Subcutaneous abdominal adipose tissue (tissue), 5 donors: ENCODE measurements around the gene TOPORS.
"Not testable (repeated sequence)": the region's sequence is repeated elsewhere in the genome, so short reads cannot be mapped to it uniquely, and the experiment has no call there.

Source experiments
- H3K27ac ChIP-seq: one replicate; pipeline ENCODE4 v1.7.0; 2013; ENCODE audit warnings: low read depth, mild to moderate bottlenecking, inconsistent platforms, low read length, moderate library complexity
- H3K27me3 ChIP-seq, 5 donors: one replicate each; pipeline ENCODE4 v1.7.0; 2013; ENCODE audit warnings: low read length in 5 of 5, inconsistent platforms in 1 of 5; ENCODE audit not compliant: control insufficient read depth in 5 of 5, insufficient read depth in 4 of 5
- H3K36me3 ChIP-seq, 5 donors: one replicate each; pipeline ENCODE4 v1.7.0; 2013; ENCODE audit warnings: low read length in 5 of 5; ENCODE audit not compliant: control insufficient read depth in 5 of 5, insufficient read depth in 5 of 5
- H3K4me1 ChIP-seq, 5 donors: one replicate each; pipeline ENCODE4 v1.7.0; 2013; ENCODE audit warnings: low read length in 5 of 5, mild to moderate bottlenecking in 3 of 5, moderate library complexity in 1 of 5; ENCODE audit not compliant: control insufficient read depth in 5 of 5, insufficient read depth in 5 of 5
- H3K4me3 ChIP-seq, 5 donors: one replicate each; pipeline ENCODE4 v1.7.0; 2013; ENCODE audit warnings: low read length in 5 of 5, low read depth in 1 of 5
- H3K9ac ChIP-seq, 5 donors: one replicate each; pipeline ENCODE4 v1.7.0; 2013; ENCODE audit warnings: low read length in 5 of 5, mild to moderate bottlenecking in 4 of 5, moderate library complexity in 3 of 5
- H3K9me3 ChIP-seq, 5 donors: one replicate each; pipeline ENCODE4 v1.7.0; 2013; ENCODE audit warnings: low read length in 5 of 5; ENCODE audit not compliant: control insufficient read depth in 5 of 5
- donor health status: healthy.
- donor health status: healthy.
- donor health status: healthy.
- donor health status: healthy.
- donor health status: healthy.

The TOPORS gene

GRCh38 chr9:32552172-32552872, at the start of gene TOPORS, which contains the start of gene SMIM27:
Gene TOPORS (minus strand): TSS chr9:32552586. CDS start chr9:32552436, 150 bp downstream.
Gene SMIM27 (plus strand): TSS chr9:32552327. CDS start chr9:32552435, 108 bp downstream.
- Histone ChIP-seq H3K36me3 (peaks cover 0 to 3% (median 0%) of the 10 kb centered on the region in 5 donors), H3K27me3 (no peaks in the 10 kb centered on the region), H3K9ac (peak within 1 kb of the TSS; percentile 76 to 97 (median 87)), H3K4me1 (peaks cover 5 to 25% (median 16%) of the 10 kb centered on the region in 5 donors), H3K4me3 (peak within 1 kb of the TSS; percentile 78 to 91 (median 91)), H3K9me3 (no peaks in the 10 kb centered on the region), H3K27ac (peak within 1 kb of the TSS; percentile 98)

- not testable (repeated sequence) for H3K9ac ChIP-seq, H3K4me3 ChIP-seq, H3K4me1 ChIP-seq, H3K9me3 ChIP-seq, H3K36me3 ChIP-seq, H3K27me3 ChIP-seq, H3K27ac ChIP-seq
These were observed 46.6 kb upstream of the TOPORS start for GRCh38 chr9:32599021-32599420.

GRCh38 chr9:32596936-32597335, 44.5 kb upstream of the TOPORS start:
- H3K4me3 ChIP-seq: no peak overlapping the region
- no peaks in the 10 kb centered on the region for H3K4me1 ChIP-seq
- no peaks in the 10 kb centered on the region for H3K36me3 ChIP-seq
- no peak overlapping the region for H3K9ac ChIP-seq
- no peaks in the 10 kb centered on the region for H3K9me3 ChIP-seq
- H3K27ac ChIP-seq: no peak overlapping the region
- peaks cover 0 to under 1% (median 0%) of the 10 kb centered on the region in 5 donors for H3K27me3 ChIP-seq

- Histone ChIP-seq H3K4me1 (no peaks in the 10 kb centered on the region), H3K9me3 (no peaks in the 10 kb centered on the region), H3K9ac (no peak overlapping the region), H3K27ac (no peak overlapping the region), H3K4me3 (no peak overlapping the region), H3K36me3 (no peaks in the 10 kb centered on the region), H3K27me3 (no peaks in the 10 kb centered on the region)
These were observed 43.9 kb upstream of the TOPORS start for GRCh38 chr9:32596096-32596865.

DNA sequence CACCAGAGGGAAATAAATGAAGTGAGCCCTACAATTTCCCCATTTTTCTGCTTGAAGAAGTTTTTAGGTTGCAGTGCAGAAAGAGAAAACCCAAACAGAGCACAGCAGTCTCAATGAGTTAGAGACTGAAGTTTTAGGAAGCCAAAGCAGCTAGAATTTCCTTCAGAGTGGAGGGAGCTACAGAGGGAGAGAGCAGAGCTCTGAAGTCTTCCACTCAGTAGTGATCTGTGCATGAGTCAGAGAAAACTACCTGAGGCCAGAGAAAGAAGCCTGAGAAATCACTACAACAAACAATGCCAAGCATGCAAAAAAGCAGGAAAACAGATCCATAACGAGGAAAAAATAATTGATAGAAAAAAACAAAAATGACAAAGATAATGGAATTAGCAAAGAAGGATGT, 38.5 kb upstream of the TOPORS start:
- Histone ChIP-seq H3K4me3 (no peak overlapping the region), H3K9ac (no peak overlapping the region), H3K27ac (no peak overlapping the region), H3K36me3 (no peaks in the 10 kb centered on the region), H3K9me3 (no peaks in the 10 kb centered on the region), H3K4me1 (no peaks in the 10 kb centered on the region), H3K27me3 (peaks cover 0 to under 1% (median 0%) of the 10 kb centered on the region in 5 donors)

DNA sequence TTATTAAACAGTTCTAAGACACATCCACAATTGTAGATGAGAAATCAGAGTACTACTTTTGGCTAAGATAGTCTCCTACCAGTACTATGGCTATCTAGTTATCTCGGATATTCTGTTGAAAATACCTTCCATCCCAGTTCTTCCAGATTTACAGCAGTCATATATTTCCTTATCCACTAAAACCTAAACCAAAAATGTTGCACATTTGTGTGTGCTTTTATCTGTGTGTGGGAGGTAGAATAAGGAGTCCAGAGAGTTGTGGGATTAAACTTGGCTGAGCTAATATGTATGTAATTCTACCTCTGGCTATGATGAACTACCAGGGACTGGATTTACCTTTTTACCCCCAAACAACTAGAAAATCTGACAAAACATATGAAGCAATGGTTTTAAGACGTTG, 38.1 kb upstream of the TOPORS start:
- Histone ChIP-seq H3K27ac (no peak overlapping the region), H3K4me1 (no peaks in the 10 kb centered on the region), H3K27me3 (peaks cover 0 to 3% (median 0%) of the 10 kb centered on the region in 5 donors), H3K9ac (no peak overlapping the region), H3K9me3 (no peaks in the 10 kb centered on the region), H3K36me3 (no peaks in the 10 kb centered on the region), H3K4me3 (no peak overlapping the region)

- no peak overlapping the region for H3K4me3 ChIP-seq
- no peak overlapping the region for H3K9ac ChIP-seq
- no peaks in the 10 kb centered on the region for H3K4me1 ChIP-seq
- peaks cover 0 to 3% (median 0%) of the 10 kb centered on the region in 5 donors for H3K27me3 ChIP-seq
- no peaks in the 10 kb centered on the region for H3K36me3 ChIP-seq
- no peak overlapping the region for H3K27ac ChIP-seq
- no peaks in the 10 kb centered on the region for H3K9me3 ChIP-seq
These were observed 36.8 kb upstream of the TOPORS start for GRCh38 chr9:32589083-32589723.

- Histone ChIP-seq H3K27ac (no peak overlapping the region), H3K27me3 (peaks cover 0 to 3% (median 0%) of the 10 kb centered on the region in 5 donors), H3K4me1 (no peaks in the 10 kb centered on the region), H3K4me3 (no peak overlapping the region), H3K9ac (no peak overlapping the region), H3K9me3 (no peaks in the 10 kb centered on the region), H3K36me3 (no peaks in the 10 kb centered on the region)
These were observed 35.5 kb upstream of the TOPORS start for GRCh38 chr9:32587901-32588300.

- H3K27me3 ChIP-seq: peaks cover 0 to 3% (median 0%) of the 10 kb centered on the region in 5 donors
- H3K4me3 ChIP-seq: no peak overlapping the region
- H3K27ac ChIP-seq: no peak overlapping the region
- no peaks in the 10 kb centered on the region for H3K36me3 ChIP-seq
- H3K9me3 ChIP-seq: no peaks in the 10 kb centered on the region
- H3K9ac ChIP-seq: no peak overlapping the region
- H3K4me1 ChIP-seq: no peaks in the 10 kb centered on the region
These were observed 32.4 kb upstream of the TOPORS start for GRCh38 chr9:32584784-32585183.
